Kidney (tissue), 14 donors: Measurements from ENCODE around the gene CHP1. TPM values are rescaled to one million over a fixed set of nuclear protein-coding genes. Genes with fewer than 3 reads are reported as not detected.
"Not testable (repeated sequence)": the region's sequence is repeated elsewhere in the genome, so short reads cannot be mapped to it uniquely, and the experiment has no call there.

Experiments used
- DNase-seq, 5 donors: peaks; one replicate each; pipeline ENCODE4 v3.0.0-alpha.2; 2013 to 2020
- FAIRE-seq: peaks from 2 replicates; lab custom pipeline; 2012; peaks lifted over from hg19 to GRCh38; lab: Jason Lieb, UNC
- H3K27ac ChIP-seq, 2 donors: one replicate each; pipeline ENCODE4 v1.7.0; 2013; ENCODE audit warnings: low read depth in 2 of 2, low read length in 2 of 2, inconsistent platforms in 1 of 2
- H3K27me3 ChIP-seq: one replicate; pipeline ENCODE4 v1.7.1; 2013; ENCODE audit warnings: low read length, inconsistent platforms; ENCODE audit not compliant: control insufficient read depth, insufficient read depth
- H3K36me3 ChIP-seq, 3 donors: one replicate each; pipeline versions ENCODE4 v1.7.0 to v1.7.1; 2013; ENCODE audit warnings: low read length in 3 of 3, control low read depth in 1 of 3, inconsistent platforms in 1 of 3; ENCODE audit not compliant: insufficient read depth in 3 of 3, control insufficient read depth in 2 of 3
- H3K4me1 ChIP-seq, 3 donors: one replicate each; pipeline versions ENCODE4 v1.7.0 to v1.7.1; 2013; ENCODE audit warnings: low read length in 3 of 3, inconsistent platforms in 1 of 3, low read depth in 1 of 3; ENCODE audit not compliant: control insufficient read depth in 2 of 3, insufficient read depth in 2 of 3
- H3K4me3 ChIP-seq, 3 donors: one replicate each; pipeline versions ENCODE4 v1.7.0 to v1.8.1; 2013; ENCODE audit warnings: low read length in 3 of 3, control low read depth in 1 of 3, inconsistent platforms in 1 of 3
- H3K9ac ChIP-seq, 3 donors: one replicate each; pipeline versions ENCODE4 v1.7.0 to v1.7.1; 2013; ENCODE audit warnings: low read length in 3 of 3, control low read depth in 1 of 3, inconsistent platforms in 1 of 3
- H3K9me3 ChIP-seq, 3 donors: one replicate each; pipeline versions ENCODE4 v1.7.0 to v1.7.1; 2013; ENCODE audit warnings: low read length in 3 of 3, control low read depth in 1 of 3, inconsistent platforms in 1 of 3; ENCODE audit not compliant: control insufficient read depth in 2 of 3, insufficient read depth in 1 of 3
- CTCF ChIP-seq: IDR thresholded peaks from 3 replicates; pipeline ENCODE4 v1.5.1; 2012; ENCODE audit warnings: mild to moderate bottlenecking, moderate library complexity, borderline replicate concordance; ENCODE audit not compliant: insufficient read depth; ENCODE audit errors: extremely low read depth
- intact Hi-C: fragments of 100-400 bp; cut with DNase I; formaldehyde crosslinking; loops from one replicate; pipeline ENCODE4 v1.11.1; 2022
- polyA plus RNA-seq: library from polyadenylated mRNA; stranded (reverse); fragments of 350-450 nt; fragmentation: Illumina TruSeq; extraction: RNeasy Lipid Tissue Mini Kit (QIAGEN cat#74804); gene quantifications from one replicate; pipeline ENCODE4 v1.2.3, GENCODE V29; 2014; ENCODE audit warnings: low read depth, low replicate concordance; ENCODE audit not compliant: insufficient read depth
- total RNA-seq: library from RNA; stranded (reverse); fragmentation: NEBNext Ultra II Directional; extraction: Animal tissue kit (Norgen Biotek cat#: 25700); gene quantifications from one replicate; pipeline ENCODE4 v1.2.1, GENCODE V29; 2021
- donor health status: control.
- donor health status: control.
- donor health status: control.
- donor health status: control.
- donor health status: control.
- donor health status: DM: yes; HTN: yes; CAD: no.
- donor health status: Normal renal cell carcinoma (clear cell type).

The CHP1 gene
- total and polyA plus RNA-seq, 2 donors from 2014 or later: 85.5 to 171 TPM

GRCh38 chr15:41258750-41259471 is 27.8 kb downstream of the CHP1 start:
- H3K4me1 ChIP-seq: peaks cover 0 to 7% (median 0%) of the 10 kb centered on the region in 3 donors
- no peak for TF ChIP-seq CTCF
- peaks cover 0 to 20% (median 13%) of the 10 kb centered on the region in 3 donors for H3K36me3 ChIP-seq
- H3K9me3 ChIP-seq: no peaks in the 10 kb centered on the region
- peak overlapping the region in 1 of 2 donors; percentile 18 for H3K27ac ChIP-seq
- intact Hi-C loops: no loop called here
- DNase-seq (no peak), FAIRE-seq (no peak)
- no peak overlapping the region for H3K4me3 ChIP-seq
- H3K27me3 ChIP-seq: no peaks in the 10 kb centered on the region
- no peak overlapping the region for H3K9ac ChIP-seq

GRCh38 chr15:41259546-41260189 is 28.6 kb downstream of the CHP1 start:
- DNase-seq: no peak
- peaks cover 0 to 7% (median 0%) of the 10 kb centered on the region in 3 donors for H3K4me1 ChIP-seq
- peaks cover 0 to 26% (median 16%) of the 10 kb centered on the region in 3 donors for H3K36me3 ChIP-seq
- H3K27ac ChIP-seq: peak overlapping the region in 1 of 2 donors; percentile 7
- no peaks in the 10 kb centered on the region for H3K9me3 ChIP-seq
- no peak for TF ChIP-seq CTCF
- H3K9ac ChIP-seq: no peak overlapping the region
- H3K4me3 ChIP-seq: no peak overlapping the region
- intact Hi-C loops: no loop called here
- H3K27me3 ChIP-seq: no peaks in the 10 kb centered on the region
- FAIRE-seq: no peak

- H3K9ac ChIP-seq, DNase-seq, H3K9me3 ChIP-seq, FAIRE-seq, intact Hi-C loops, H3K4me1 ChIP-seq, H3K4me3 ChIP-seq, H3K27me3 ChIP-seq, H3K27ac ChIP-seq: not testable (repeated sequence)
- H3K36me3 ChIP-seq: peaks cover 0 to 26% (median 20%) of the 10 kb centered on the region in 3 donors
These were observed 29.9 kb downstream of the CHP1 start for GRCh38 chr15:41260924-41261323.

GRCh38 chr15:41262571-41262970 is 31.5 kb downstream of the CHP1 start:
- Histone ChIP-seq H3K27ac (no peak overlapping the region), H3K27me3 (no peaks in the 10 kb centered on the region), H3K4me3 (no peak overlapping the region), H3K4me1 (peaks cover 0 to 3% (median 0%) of the 10 kb centered on the region in 3 donors), H3K36me3 (peaks cover 0 to 26% (median 20%) of the 10 kb centered on the region in 3 donors), H3K9ac (no peak overlapping the region), H3K9me3 (no peaks in the 10 kb centered on the region)
- no peak for TF ChIP-seq CTCF
- intact Hi-C loops: no loop called here
- DNase-seq (no peak), FAIRE-seq (no peak)
